SK-N-SH (cell line): ENCODE results near the gene KCNK5.

Experiments
- EZH2phosphoT487 ChIP-seq: fragments of 200-600 bp; sonication (generic); IDR thresholded peaks from 2 replicates; pipeline ENCODE4 v1.6.1; 2017; ENCODE audit warnings: low read depth, mixed run types, mild to moderate bottlenecking, antibody characterized with exemption, moderate library complexity, borderline replicate concordance
- FOXM1 ChIP-seq: IDR thresholded peaks from 2 replicates; pipeline ENCODE4 v1.4.0; 2012; ENCODE audit warnings: low read depth, mild to moderate bottlenecking
- MAX ChIP-seq: IDR thresholded peaks from 2 replicates; pipeline ENCODE4 v1.4.0; 2012; ENCODE audit warnings: low read depth
- MXI1 ChIP-seq: IDR thresholded peaks from 2 replicates; pipeline ENCODE4 v1.6.1; 2012; ENCODE audit warnings: mild to moderate bottlenecking, low read depth, low read length, improper control_type of control experiment
- RFX5 ChIP-seq: IDR thresholded peaks from 2 replicates; pipeline ENCODE4 v1.6.1; 2012; ENCODE audit warnings: mild to moderate bottlenecking, improper control_type of control experiment, low read length
- RXRA ChIP-seq: IDR thresholded peaks from 2 replicates; pipeline ENCODE4 v1.4.0; 2012; ENCODE audit warnings: low read depth, mild to moderate bottlenecking, borderline replicate concordance
- TCF12 ChIP-seq: IDR thresholded peaks from 2 replicates; pipeline ENCODE4 v1.4.0; 2012
- TF ChIP-seq, protein P1 (sequence below): fragments of 200-600 bp; sonication (generic); IDR thresholded peaks from 2 replicates; pipeline ENCODE4 v1.6.1; 2017; ENCODE audit warnings: antibody characterized with exemption, mild to moderate bottlenecking, moderate library complexity
- TF ChIP-seq, protein P2 (sequence below): IDR thresholded peaks from 2 replicates; pipeline ENCODE4 v1.6.1; 2012; ENCODE audit warnings: mild to moderate bottlenecking, low read depth, low read length, moderate library complexity

GRCh38 chr6:39260456-39260855 is 31.2 kb upstream of the KCNK5 start:
- TF ChIP-seq EZH2phosphoT487 (no peak), MXI1 (no peak), RXRA (no peak), TCF12 (no peak), RFX5 (no peak), MAX (no peak), FOXM1 (no peak)
- TF ChIP-seq, protein P1, sequence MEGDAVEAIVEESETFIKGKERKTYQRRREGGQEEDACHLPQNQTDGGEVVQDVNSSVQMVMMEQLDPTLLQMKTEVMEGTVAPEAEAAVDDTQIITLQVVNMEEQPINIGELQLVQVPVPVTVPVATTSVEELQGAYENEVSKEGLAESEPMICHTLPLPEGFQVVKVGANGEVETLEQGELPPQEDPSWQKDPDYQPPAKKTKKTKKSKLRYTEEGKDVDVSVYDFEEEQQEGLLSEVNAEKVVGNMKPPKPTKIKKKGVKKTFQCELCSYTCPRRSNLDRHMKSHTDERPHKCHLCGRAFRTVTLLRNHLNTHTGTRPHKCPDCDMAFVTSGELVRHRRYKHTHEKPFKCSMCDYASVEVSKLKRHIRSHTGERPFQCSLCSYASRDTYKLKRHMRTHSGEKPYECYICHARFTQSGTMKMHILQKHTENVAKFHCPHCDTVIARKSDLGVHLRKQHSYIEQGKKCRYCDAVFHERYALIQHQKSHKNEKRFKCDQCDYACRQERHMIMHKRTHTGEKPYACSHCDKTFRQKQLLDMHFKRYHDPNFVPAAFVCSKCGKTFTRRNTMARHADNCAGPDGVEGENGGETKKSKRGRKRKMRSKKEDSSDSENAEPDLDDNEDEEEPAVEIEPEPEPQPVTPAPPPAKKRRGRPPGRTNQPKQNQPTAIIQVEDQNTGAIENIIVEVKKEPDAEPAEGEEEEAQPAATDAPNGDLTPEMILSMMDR = no peak
- TF ChIP-seq, protein P2, sequence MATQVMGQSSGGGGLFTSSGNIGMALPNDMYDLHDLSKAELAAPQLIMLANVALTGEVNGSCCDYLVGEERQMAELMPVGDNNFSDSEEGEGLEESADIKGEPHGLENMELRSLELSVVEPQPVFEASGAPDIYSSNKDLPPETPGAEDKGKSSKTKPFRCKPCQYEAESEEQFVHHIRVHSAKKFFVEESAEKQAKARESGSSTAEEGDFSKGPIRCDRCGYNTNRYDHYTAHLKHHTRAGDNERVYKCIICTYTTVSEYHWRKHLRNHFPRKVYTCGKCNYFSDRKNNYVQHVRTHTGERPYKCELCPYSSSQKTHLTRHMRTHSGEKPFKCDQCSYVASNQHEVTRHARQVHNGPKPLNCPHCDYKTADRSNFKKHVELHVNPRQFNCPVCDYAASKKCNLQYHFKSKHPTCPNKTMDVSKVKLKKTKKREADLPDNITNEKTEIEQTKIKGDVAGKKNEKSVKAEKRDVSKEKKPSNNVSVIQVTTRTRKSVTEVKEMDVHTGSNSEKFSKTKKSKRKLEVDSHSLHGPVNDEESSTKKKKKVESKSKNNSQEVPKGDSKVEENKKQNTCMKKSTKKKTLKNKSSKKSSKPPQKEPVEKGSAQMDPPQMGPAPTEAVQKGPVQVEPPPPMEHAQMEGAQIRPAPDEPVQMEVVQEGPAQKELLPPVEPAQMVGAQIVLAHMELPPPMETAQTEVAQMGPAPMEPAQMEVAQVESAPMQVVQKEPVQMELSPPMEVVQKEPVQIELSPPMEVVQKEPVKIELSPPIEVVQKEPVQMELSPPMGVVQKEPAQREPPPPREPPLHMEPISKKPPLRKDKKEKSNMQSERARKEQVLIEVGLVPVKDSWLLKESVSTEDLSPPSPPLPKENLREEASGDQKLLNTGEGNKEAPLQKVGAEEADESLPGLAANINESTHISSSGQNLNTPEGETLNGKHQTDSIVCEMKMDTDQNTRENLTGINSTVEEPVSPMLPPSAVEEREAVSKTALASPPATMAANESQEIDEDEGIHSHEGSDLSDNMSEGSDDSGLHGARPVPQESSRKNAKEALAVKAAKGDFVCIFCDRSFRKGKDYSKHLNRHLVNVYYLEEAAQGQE = no peak
